NCI-H2171 (cell line): ENCODE measurements around the gene MS4A6E.
"Not testable (repeated sequence)": the region's sequence is repeated elsewhere in the genome, so short reads cannot be mapped to it uniquely, and the experiment has no call there.

ENCODE experiments used
- DNase-seq: peaks from one replicate; lab custom pipeline; 2025; lab: John Stamatoyannopoulos, UW

The MS4A6E gene

GRCh38 chr11:60326955-60327354 is at the start of gene MS4A6E:
MS4A6E (plus strand) TSS chr11:60327255; CDS start chr11:60334896, 7,641 bp downstream.
- DNase-seq: no peak

- no peak for DNase-seq
Observed at GRCh38 chr11:60280412-60280811, 46.6 kb upstream of the MS4A6E start, which contains the start of gene MS4A4A. MS4A4A (plus strand) TSS chr11:60280666; CDS start chr11:60280676, 10 bp downstream.

- no peak for DNase-seq
Observed at GRCh38 chr11:60281485-60281884, 45.6 kb upstream of the MS4A6E start.

DNA sequence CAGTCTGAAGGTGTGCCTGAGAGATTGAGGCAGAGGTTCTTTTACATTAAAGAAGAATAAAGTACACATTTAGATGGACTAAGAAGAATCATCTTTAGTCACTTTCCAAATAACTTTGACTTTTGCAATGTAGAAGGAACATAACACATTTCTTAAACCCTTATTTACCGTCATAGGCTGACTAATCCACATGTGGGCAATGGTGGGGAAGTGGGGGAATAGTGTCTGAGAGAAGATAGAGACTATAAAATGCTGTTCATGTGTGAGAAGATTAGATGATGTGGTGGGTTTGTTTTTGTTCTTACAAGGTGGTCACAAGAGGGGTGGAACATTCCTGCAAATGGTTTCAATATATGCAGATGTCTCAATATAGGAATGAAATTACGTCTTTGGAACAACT is 44.8 kb upstream of the MS4A6E start:
- DNase-seq: no peak

DNA sequence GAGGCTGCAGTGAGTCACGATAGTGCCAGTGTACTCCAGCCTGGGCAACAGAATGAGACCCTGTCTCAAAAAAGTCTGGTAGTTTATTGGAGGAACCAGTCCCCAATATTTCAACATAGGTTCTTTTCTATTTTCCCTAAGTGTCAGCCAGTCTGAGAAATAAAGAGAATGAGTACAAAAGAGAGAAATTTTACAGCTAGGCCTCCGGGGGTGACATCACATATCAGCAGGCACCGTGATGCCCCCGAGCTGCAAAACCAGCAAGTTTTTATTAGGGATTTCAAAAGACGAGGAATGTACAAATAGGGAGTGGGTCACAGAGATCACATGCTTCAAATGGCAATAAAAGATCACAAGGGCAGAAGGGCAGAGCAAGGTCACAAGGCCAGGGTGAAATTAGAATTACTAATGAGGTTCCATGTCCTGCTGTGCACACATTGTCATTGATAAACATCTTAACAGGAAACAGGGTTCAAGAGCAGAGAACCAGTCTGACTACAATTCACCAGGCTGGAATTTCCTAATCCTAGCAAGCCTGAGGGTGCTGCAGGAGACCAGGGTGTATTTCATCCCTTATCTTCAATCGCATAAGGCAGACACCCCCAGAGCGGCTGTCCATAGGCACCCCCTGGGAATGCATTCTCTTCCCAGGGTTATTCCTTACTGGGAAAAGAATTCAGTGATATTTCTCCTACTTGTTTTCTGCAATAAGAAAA is 41.5 kb upstream of the MS4A6E start:
- DNase-seq: not testable (repeated sequence)

GRCh38 chr11:60288531-60288930 is 38.5 kb upstream of the MS4A6E start:
- DNase-seq: no peak

- DNase-seq: no peak
Observed at GRCh38 chr11:60292145-60292544, 34.9 kb upstream of the MS4A6E start.

- DNase-seq: no peak
Observed at GRCh38 chr11:60301178-60301577, 25.9 kb upstream of the MS4A6E start.

- not testable (repeated sequence) for DNase-seq
Observed at GRCh38 chr11:60301884-60302283, 25.2 kb upstream of the MS4A6E start.

- no peak for DNase-seq
Observed at GRCh38 chr11:60303661-60304060, 23.4 kb upstream of the MS4A6E start.

GRCh38 chr11:60305906-60306619 is 21.0 kb upstream of the MS4A6E start:
- DNase-seq: no peak

GRCh38 chr11:60307507-60308195 is 19.4 kb upstream of the MS4A6E start:
- no peak for DNase-seq

- no peak for DNase-seq
Observed at GRCh38 chr11:60310407-60310998, 16.6 kb upstream of the MS4A6E start.

DNA sequence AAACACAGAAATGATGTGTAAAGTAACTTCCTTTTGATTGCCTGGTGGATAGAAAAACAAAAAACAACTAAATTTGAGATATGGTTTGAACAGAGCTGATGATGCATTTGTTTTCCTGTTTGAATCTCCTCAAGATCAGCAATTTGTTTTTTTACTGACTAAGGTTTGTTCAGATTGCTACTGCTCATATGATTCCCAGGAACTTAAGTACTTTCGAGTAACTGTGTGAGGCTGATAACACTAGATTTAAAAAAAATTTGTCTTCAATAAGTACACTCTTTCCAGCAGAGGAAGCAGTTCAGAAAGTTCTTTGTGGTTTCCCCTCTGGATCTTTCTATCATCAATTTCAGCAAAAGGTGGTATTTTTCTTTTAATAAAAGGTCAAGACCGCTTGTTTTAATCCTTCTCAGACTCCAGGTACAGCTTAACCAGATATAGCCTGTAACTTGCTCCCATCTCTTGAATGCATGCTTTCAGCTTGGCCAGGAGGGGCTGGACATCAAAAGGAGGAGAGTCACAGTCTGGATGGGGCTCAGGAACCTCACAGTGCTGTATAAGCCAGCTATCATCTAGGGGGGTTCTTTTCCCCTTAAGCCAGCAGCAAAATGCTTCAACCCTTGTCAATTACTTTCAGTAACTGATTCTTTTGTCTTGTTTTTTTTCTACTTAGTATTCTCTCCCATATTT is 12.3 kb upstream of the MS4A6E start:
- DNase-seq: no peak

DNA sequence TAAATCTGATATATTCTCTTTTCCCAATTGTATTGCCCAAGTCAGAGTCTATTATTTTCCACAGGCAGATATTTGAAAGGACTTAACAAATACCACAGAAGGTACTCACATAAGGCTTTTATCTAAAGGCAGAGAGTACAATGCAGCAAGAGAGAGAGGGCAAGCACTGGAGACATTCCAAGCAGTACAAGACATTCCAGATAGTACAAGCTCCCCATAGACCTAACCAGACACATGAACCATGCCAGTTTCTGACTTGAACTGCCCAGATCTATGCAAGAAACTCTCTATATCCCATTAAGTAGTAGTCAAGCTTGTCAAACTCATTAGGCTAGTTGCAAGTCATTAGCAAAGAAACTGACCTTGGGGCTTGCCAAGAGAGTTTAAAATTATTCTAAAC is 11.2 kb upstream of the MS4A6E start:
- no peak for DNase-seq

GRCh38 chr11:60316317-60316716 is 10.7 kb upstream of the MS4A6E start:
- no peak for DNase-seq

DNA sequence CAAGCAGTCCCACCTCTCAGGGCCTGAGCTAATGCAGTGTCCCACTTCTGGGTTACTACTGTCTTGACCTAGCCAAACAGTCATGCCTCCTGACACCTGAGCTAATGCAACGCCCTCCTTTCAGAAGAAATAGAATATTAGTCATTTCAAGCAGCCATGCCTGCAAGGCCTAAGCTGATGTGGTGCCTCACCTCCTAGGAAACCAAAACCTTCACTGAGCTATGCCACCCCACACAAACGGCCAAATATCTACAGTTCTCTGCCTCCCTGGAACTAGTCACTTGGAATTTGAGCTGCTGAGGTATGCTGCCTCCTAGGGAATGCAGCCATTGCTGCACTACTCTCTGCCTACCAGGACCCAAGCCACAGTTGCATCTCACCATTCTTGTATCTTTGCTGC is 8.3 kb upstream of the MS4A6E start:
- DNase-seq: no peak

- DNase-seq: no peak
Observed at GRCh38 chr11:60321051-60321450, 6.0 kb upstream of the MS4A6E start.

GRCh38 chr11:60328460-60328859 is 1.4 kb downstream of the MS4A6E start:
- DNase-seq: no peak

- no peak for DNase-seq
Observed at GRCh38 chr11:60332846-60333245, 5.8 kb downstream of the MS4A6E start.

- no peak for DNase-seq
Observed at GRCh38 chr11:60334005-60334620, 7.1 kb downstream of the MS4A6E start.
